D721Med (cell line): Measurements from ENCODE around the gene DPT.
"Not testable (repeated sequence)": the region's sequence is repeated elsewhere in the genome, so short reads cannot be mapped to it uniquely, and the experiment has no call there.

ENCODE experiments used
- DNase-seq: peaks from one replicate; pipeline ENCODE4 v3.0.0; 2011; ENCODE audit warnings: low spot score; ENCODE audit not compliant: insufficient read length
- FAIRE-seq: peaks from 2 replicates; lab custom pipeline; 2011; peaks lifted over from hg19 to GRCh38; lab: Jason Lieb, UNC
- CTCF ChIP-seq: IDR thresholded peaks from 2 replicates; pipeline ENCODE4 v1.5.1; 2012; ENCODE audit warnings: mild to moderate bottlenecking, control low read depth; ENCODE audit not compliant: insufficient read depth; ENCODE audit errors: missing control alignments

The DPT gene

DNA sequence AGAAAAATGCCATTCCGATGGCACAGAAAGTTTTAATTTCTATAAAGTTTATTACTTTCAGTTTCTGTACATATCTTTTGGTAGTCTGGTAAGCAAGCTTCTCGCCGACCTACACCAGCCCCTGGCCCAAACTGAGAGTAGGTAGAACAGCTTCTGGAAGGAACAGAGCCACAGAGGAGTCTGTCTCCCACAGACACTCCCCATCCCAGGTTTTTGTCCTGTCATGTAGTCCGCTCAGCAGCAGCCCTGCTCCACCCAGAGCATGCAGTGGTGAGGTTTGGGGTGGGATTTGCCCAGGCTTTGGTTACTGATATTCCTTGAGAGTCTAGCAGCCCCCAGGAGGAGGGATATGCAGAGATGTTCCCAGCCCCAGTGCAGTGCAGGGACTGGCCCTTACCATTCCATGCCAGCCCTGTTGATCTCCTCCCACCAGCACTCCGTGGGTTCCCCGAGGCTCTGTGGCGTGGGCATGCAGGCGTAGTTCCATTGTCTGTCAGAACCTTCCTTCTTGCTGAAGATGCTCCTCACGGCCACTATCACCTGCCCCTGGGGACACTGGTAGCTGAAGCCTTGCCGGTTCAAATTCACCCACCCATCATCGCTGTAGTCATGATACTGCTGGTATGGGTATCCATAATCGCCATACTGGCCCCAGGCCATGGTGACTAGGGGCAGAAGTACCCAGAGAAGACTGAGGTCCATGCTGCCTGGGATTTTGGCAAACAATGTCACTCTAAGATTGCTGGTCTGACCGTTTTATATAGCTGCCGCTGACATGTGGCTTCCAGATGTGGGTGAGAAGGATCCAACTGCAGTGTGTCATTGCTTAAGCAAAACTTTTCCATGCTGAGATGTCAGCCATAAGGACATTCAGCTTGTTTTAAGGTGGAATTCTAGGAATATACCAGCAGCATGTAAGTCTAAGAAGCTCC is at the start of gene DPT:
Gene DPT (minus strand): TSS at position 734 of the 932 bp plus-strand sequence. CDS start 32 bp downstream, at position 702.
- DNase-seq = no peak
- no peak for TF ChIP-seq CTCF
- FAIRE-seq = no peak

DNA sequence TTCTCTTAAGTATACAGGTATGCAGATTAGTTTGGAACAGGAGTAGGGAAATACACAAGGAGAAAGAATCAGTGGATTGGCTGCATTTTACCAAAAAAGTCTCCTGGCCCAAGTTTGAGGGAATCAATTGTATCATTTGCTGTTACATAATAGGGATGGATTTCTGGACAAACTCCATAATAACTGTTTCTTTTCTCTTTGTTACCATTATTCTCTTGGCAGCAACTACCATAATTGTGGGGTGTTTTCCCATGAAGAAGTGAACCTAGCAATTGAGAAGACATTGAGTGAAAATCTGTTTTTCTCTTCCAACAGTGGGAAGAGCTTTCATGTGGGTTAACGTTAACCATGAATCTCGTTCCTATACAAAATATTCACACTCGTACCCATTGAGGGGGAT is 46.4 kb upstream of the DPT start:
- DNase-seq (no peak), FAIRE-seq (no peak)
- TF ChIP-seq CTCF = no peak

- FAIRE-seq (no peak), DNase-seq (no peak)
- TF ChIP-seq CTCF = no peak
These were observed 45.2 kb upstream of the DPT start for GRCh38 chr1:168774241-168774640.

DNA sequence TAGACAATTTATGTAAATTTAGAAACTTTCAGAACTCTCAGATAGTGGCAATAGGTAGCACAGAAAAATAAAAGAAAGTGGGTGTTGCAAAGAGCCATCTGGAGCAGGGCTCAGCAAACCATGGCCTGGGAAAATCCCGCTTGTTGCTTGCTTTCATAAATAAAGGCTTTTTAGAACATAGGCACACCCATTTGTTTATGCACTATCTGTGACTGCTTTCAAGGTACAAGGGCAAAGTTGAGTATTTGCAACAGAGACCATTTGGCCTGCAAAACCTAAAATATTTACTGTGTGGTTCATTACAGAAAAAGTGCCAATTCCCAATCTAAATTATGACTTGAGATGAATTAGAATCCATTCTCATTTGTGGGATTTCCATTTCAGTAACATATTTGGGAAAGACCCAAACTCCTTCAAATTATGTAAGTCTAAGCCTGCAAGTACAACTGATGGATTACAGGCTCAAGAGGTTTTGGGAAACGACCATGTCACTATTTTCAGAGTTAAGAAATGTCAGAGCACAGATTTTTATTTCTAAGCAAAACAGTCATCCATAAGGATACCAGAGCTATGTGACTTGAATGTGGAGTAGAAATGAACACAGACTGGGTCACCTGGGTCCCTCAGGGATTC is 43.5 kb upstream of the DPT start:
- DNase-seq (no peak), FAIRE-seq (no peak)
- no peak for TF ChIP-seq CTCF

- FAIRE-seq = no peak
- TF ChIP-seq CTCF = no peak
- DNase-seq = no peak
These were observed 42.2 kb upstream of the DPT start for GRCh38 chr1:168771104-168771630.

DNA sequence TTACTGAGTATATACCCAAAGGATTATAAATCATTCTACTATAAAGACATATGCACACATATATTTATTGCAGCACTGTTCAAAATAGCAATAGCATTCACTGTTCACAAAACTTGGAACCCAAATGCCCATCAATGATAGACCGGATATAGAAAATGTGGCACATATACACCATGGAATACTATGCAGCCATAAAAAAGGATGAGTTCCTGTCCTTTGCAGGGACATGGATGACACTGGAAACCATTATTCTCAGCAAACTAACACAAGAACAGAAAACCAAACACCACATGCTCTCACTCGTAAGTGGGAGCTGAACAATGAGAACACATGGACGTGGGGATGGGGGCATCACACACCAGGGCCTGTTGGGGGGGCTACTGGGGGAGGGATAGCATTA is 40.9 kb upstream of the DPT start:
- FAIRE-seq, DNase-seq: not testable (repeated sequence)

- DNase-seq = no peak
- no peak for FAIRE-seq
These were observed 39.0 kb upstream of the DPT start for GRCh38 chr1:168767894-168768584.

More at GRCh38 chr1:168767894-168768584, 39.0 kb upstream of the DPT start:
- no peak for TF ChIP-seq CTCF
